ENCODE measurements around the gene FAM181A. TPM values are rescaled to one million over a fixed set of nuclear protein-coding genes. Genes with fewer than 3 reads are reported as not detected.

Gene FAM181A
- total RNA-seq, 1 experiment from 2014 or later = not detected

DNA sequence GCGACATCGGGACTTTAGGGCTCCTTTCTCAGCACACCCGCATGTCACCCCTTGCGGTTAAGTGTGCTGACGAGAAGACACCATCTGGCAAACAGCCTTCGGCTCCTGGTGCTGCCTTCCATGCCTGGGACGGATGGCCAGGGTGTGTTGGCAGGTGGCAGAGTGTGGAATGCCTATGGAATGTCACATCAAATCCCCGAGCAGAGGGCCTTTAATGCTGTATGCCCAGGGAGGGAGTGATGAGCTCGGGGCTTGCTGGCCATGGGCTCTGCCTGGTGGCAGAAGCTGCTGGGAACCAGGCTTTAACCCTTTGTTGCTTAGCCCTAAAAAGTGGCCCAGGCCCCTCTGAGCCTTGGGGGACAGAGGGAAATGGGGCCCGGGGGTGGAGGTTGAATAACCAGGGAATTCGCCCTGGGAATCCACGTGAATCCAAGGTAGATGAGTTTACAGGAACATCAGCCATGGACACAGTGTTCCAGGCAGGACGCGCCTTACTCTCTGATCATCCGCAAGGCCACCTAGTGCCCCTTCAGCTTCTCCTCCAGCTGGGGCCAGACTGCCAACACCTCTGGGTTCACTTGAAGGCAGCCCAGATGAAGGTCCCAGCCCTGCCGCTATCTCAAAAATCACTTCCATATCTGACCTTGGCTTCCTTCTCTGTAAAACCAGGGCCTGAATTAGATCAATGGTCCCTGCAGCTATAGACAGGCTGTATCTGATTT is 17.4 kb downstream of the FAM181A start:
- no peak overlapping the region for H2AFZ ChIP-seq (ENCODE audit: low read length)
- H3K27me3 ChIP-seq (ENCODE audit: insufficient read depth, low read length) = no peaks in the 10 kb centered on the region
- H3K18ac ChIP-seq (ENCODE audit: insufficient read length, low read depth, low read length) = no peak overlapping the region
- H3K79me1 ChIP-seq (ENCODE audit: insufficient read depth, low read depth, low read length, poor library complexity, severe bottlenecking) = no peaks in the 10 kb centered on the region
- H3K9ac ChIP-seq (ENCODE audit: extremely low read depth, insufficient read length, low read length) = no peak overlapping the region
- no peak overlapping the region for H2BK12ac ChIP-seq (ENCODE audit: insufficient read length, low read depth, low read length)
- Mint-ChIP-seq H3K27ac (no peak overlapping the region), H3K4me3 (no peak overlapping the region), H3K9me3 (no peaks in the 10 kb centered on the region), H3K27me3 (ENCODE audit: low read depth) (peaks cover 10% of the 10 kb centered on the region), H3K36me3 (ENCODE audit: insufficient read depth in 1 of 3, low read depth in 3 of 3) (no peaks in the 10 kb centered on the region), H3K4me1 (peaks cover 17 to 24% of the 10 kb centered on the region in 2 experiments)
- TF ChIP-seq, protein P1, sequence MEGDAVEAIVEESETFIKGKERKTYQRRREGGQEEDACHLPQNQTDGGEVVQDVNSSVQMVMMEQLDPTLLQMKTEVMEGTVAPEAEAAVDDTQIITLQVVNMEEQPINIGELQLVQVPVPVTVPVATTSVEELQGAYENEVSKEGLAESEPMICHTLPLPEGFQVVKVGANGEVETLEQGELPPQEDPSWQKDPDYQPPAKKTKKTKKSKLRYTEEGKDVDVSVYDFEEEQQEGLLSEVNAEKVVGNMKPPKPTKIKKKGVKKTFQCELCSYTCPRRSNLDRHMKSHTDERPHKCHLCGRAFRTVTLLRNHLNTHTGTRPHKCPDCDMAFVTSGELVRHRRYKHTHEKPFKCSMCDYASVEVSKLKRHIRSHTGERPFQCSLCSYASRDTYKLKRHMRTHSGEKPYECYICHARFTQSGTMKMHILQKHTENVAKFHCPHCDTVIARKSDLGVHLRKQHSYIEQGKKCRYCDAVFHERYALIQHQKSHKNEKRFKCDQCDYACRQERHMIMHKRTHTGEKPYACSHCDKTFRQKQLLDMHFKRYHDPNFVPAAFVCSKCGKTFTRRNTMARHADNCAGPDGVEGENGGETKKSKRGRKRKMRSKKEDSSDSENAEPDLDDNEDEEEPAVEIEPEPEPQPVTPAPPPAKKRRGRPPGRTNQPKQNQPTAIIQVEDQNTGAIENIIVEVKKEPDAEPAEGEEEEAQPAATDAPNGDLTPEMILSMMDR (conservative IDR thresholded peaks at IDR 0.05) = no peak
- no peak for DNase-seq
- no peaks in the 10 kb centered on the region; the same call in 1 of the 2 replicates for H3K4me1 ChIP-seq (ENCODE audit: insufficient read depth, low read length)
- WGBS (ENCODE audit: extremely low coverage, insufficient read length, low lambda C conversion rate) = no CpG with 5 or more reads among the region's 16 CpGs
- no peak overlapping the region for H2BK5ac ChIP-seq (ENCODE audit: insufficient read length, low read length)
- no peak overlapping the region; the same call in 1 of the 2 replicates for H3K14ac ChIP-seq (ENCODE audit: insufficient read depth, low read length)
- H3T11ph ChIP-seq (ENCODE audit: low read length) = no peak overlapping the region
- H3K56ac ChIP-seq (ENCODE audit: insufficient read length, low read depth, low read length) = no peak overlapping the region
- no peak overlapping the region for H2BK120ac ChIP-seq (ENCODE audit: low read depth, low read length, poor library complexity, severe bottlenecking)
- H3K9me3 ChIP-seq (ENCODE audit: control insufficient read depth, low read depth, low read length) = no peaks in the 10 kb centered on the region
- no peak overlapping the region for H2BK20ac ChIP-seq (ENCODE audit: low read depth, low read length, poor library complexity, severe bottlenecking)
- no peak overlapping the region for H3K4ac ChIP-seq (ENCODE audit: low read depth, low read length)
- no peaks in the 10 kb centered on the region for H3K79me2 ChIP-seq (ENCODE audit: insufficient read depth, low read length)
- no peak overlapping the region for H2AK5ac ChIP-seq (ENCODE audit: insufficient read length, low read length)
- no peak overlapping the region for H3K27ac ChIP-seq (ENCODE audit: insufficient read length, low read depth, low read length)
- no peak overlapping the region for H4K8ac ChIP-seq (replicated peaks; ENCODE audit: insufficient read length, low read depth, low read length)
- H2BK15ac ChIP-seq (ENCODE audit: low read depth, low read length) = no peak overlapping the region
- no peaks in the 10 kb centered on the region for H4K20me1 ChIP-seq (ENCODE audit: control insufficient read depth, insufficient read depth, insufficient read length)
- H3K23me2 ChIP-seq (ENCODE audit: insufficient read length, low read depth, low read length, poor library complexity, severe bottlenecking) = no peaks in the 10 kb centered on the region
- H3K23ac ChIP-seq (ENCODE audit: insufficient read length, low read depth, low read length) = no peak overlapping the region
- H3K4me2 ChIP-seq (ENCODE audit: insufficient read depth, insufficient read length, low read length) = no peak overlapping the region
- H4K5ac ChIP-seq (ENCODE audit: insufficient read length, low read depth, low read length) = no peak overlapping the region
- H4K91ac ChIP-seq (ENCODE audit: insufficient read length, low read depth, low read length) = no peak overlapping the region

Data from H9 (cell line).